PC-3 (cell line): ENCODE results near the gene VPS13C. TPM values are rescaled to one million over a fixed set of nuclear protein-coding genes. Genes with fewer than 3 reads are reported as not detected.

Source experiments
- ATAC-seq: fragments of 200-7000 bp; cut with Tn5 transposase; 2 replicates; pipeline ENCODE4 v1.9.1; 2020; ENCODE audit warnings: mild to moderate bottlenecking, moderate library complexity
- BruUV-seq: library from RNA; stranded (reverse); fragments of 400-500 nt; replicated peaks from 2 replicates; lab custom pipeline; 2021; lab: Mats Ljungman, UMichigan
- CTCF ChIA-PET: fragments of 300-600 bp; sonication (Branson Sonifier 250); formaldehyde crosslinking; loops from one replicate; lab custom pipeline; 2022; ENCODE audit warnings: antibody characterized with exemption; lab: Charles Lee
- POLR2A ChIA-PET: fragments of 300-600 bp; sonication (Branson Sonifier 250); formaldehyde crosslinking; loops from one replicate; lab custom pipeline; 2022; ENCODE audit warnings: antibody characterized with exemption; ENCODE audit not compliant: unreplicated experiment; lab: Charles Lee
- DNase-seq: peaks from one replicate; pipeline ENCODE4 v3.0.0-alpha.2; 2015
- H2AFZ ChIP-seq: fragments of 300-600 bp; sonication (generic); 2 replicates; pipeline ENCODE4 v1.6.0; 2016; ENCODE audit warnings: antibody characterized with exemption, low read length
- H3F3A ChIP-seq: fragments of 300-600 bp; sonication (generic); one replicate; pipeline ENCODE4 v1.6.0; 2017; ENCODE audit warnings: antibody characterized with exemption, low read length, control low read depth, mild to moderate bottlenecking; ENCODE audit not compliant: unreplicated experiment
- H3K27ac ChIP-seq: fragments of 300-600 bp; sonication (generic); 2 replicates; pipeline ENCODE4 v1.5.1; 2016; ENCODE audit warnings: mild to moderate bottlenecking, low read length
- H3K27me3 ChIP-seq: fragments of 300-600 bp; sonication (generic); 2 replicates; pipeline ENCODE4 v1.6.1; 2016; ENCODE audit warnings: low read length, mixed read lengths
- H3K36me3 ChIP-seq: fragments of 300-600 bp; sonication (generic); 2 replicates; pipeline ENCODE4 v1.6.1; 2016; ENCODE audit warnings: low read depth, mixed run types, low read length, mixed read lengths
- H3K4me1 ChIP-seq: fragments of 300-600 bp; sonication (generic); 2 replicates; pipeline ENCODE4 v1.5.1; 2016; ENCODE audit warnings: low read length; ENCODE audit not compliant: insufficient read depth
- H3K4me2 ChIP-seq: fragments of 300-600 bp; sonication (generic); 2 replicates; pipeline ENCODE4 v1.6.0; 2016; ENCODE audit warnings: low read length
- H3K4me3 ChIP-seq: fragments of 300-600 bp; sonication (generic); 2 replicates; pipeline ENCODE4 v1.5.1; 2016; ENCODE audit warnings: mild to moderate bottlenecking, low read length, mixed read lengths
- H3K79me2 ChIP-seq: fragments of 300-600 bp; sonication (generic); 2 replicates; pipeline ENCODE4 v1.6.1; 2017; ENCODE audit warnings: low read length, mixed read lengths
- H3K9ac ChIP-seq: fragments of 300-600 bp; sonication (generic); 2 replicates; pipeline ENCODE4 v1.6.0; 2016; ENCODE audit warnings: mild to moderate bottlenecking, low read length
- H3K9me2 ChIP-seq: fragments of 300-600 bp; sonication (generic); replicated peaks from 2 replicates; pipeline ENCODE4 v1.6.1; 2016; ENCODE audit warnings: mixed run types, low read length, mixed read lengths
- H3K9me3 ChIP-seq: fragments of 300-600 bp; sonication (generic); 2 replicates; pipeline ENCODE4 v1.6.1; 2016; ENCODE audit warnings: low read length, mixed read lengths
- H4K20me1 ChIP-seq: fragments of 300-600 bp; sonication (generic); 2 replicates; pipeline ENCODE4 v1.6.1; 2016; ENCODE audit warnings: low read length, mixed read lengths
- CTCF ChIP-seq: fragments of 300-600 bp; sonication (generic); conservative IDR thresholded peaks from 2 replicates; pipeline ENCODE4 v1.5.1; 2017; ENCODE audit warnings: antibody characterized with exemption, low read depth, mild to moderate bottlenecking, low read length
- EZH2 ChIP-seq: fragments of 300-600 bp; sonication (generic); IDR thresholded peaks from one replicate; pipeline ENCODE4 v1.6.1; 2017; ENCODE audit warnings: antibody characterized with exemption, mild to moderate bottlenecking, low read length; ENCODE audit not compliant: unreplicated experiment
- EZH2phosphoT487 ChIP-seq: fragments of 300-600 bp; sonication (generic); IDR thresholded peaks from 2 replicates; pipeline ENCODE4 v1.6.1; 2018; ENCODE audit warnings: mild to moderate bottlenecking, antibody characterized with exemption, low read length, borderline replicate concordance
- intact Hi-C: fragments of 100-400 bp; cut with micrococcal nuclease; formaldehyde crosslinking; loops from 2 replicates; pipeline ENCODE4 v1.9.0; 2023
- total RNA-seq: library from RNA; depleted of rRNA; stranded (reverse); fragments of >200 nt; gene quantifications from 2 replicates; pipeline ENCODE4 v1.2.3, GENCODE V29; 2014

The VPS13C gene
- total RNA-seq, 1 experiment from 2014 or later: 11.4 TPM

GRCh38 chr15:61835029-61835428, 225.2 kb downstream of the VPS13C start:
- ChIA-PET POLR2A (no interaction called here), CTCF (interaction anchor here (1.6 kb wide), 1 partner anchor 668 kb away, joined by 23 read pairs; no protein-coding TSS in a partner anchor)
- TF ChIP-seq CTCF (no peak), EZH2phosphoT487 (no peak), EZH2 (no peak)
- Histone ChIP-seq H3K9me3 (no peaks in the 10 kb centered on the region), H3K9ac (no peak overlapping the region), H2AFZ (no peak overlapping the region), H3K79me2 (no peaks in the 10 kb centered on the region), H4K20me1 (no peaks in the 10 kb centered on the region), H3K36me3 (no peaks in the 10 kb centered on the region), H3K9me2 (no peaks in the 10 kb centered on the region), H3K4me1 (no peaks in the 10 kb centered on the region), H3K4me2 (no peak overlapping the region), H3K4me3 (no peak overlapping the region), H3K27ac (no peak overlapping the region), H3K27me3 (no peaks in the 10 kb centered on the region), H3F3A (no peaks in the 10 kb centered on the region)
- intact Hi-C loops: loop anchor here (2.0 to 10.0 kb wide), 2 partner anchors 210 to 1248 kb away; no protein-coding TSS in a partner anchor
- DNase-seq: no peak
- no TSS peak for BruUV-seq
- ATAC-seq: no peak

GRCh38 chr15:61834076-61834697, 226.1 kb downstream of the VPS13C start:
- intact Hi-C loops: loop anchor here (1.0 to 10.0 kb wide), 3 partner anchors 209 to 1247 kb away; no protein-coding TSS in a partner anchor
- H3K9ac ChIP-seq: no peak overlapping the region
- ChIA-PET POLR2A (no interaction called here), CTCF (interaction anchor here (0.5 to 1.6 kb wide), 13 partner anchors 165 to 1550 kb away, joined by 3 to 23 read pairs (median 4); no protein-coding TSS in a partner anchor)
- no peak overlapping the region for H3K27ac ChIP-seq
- H3K9me3 ChIP-seq: no peaks in the 10 kb centered on the region
- no peaks in the 10 kb centered on the region for H3K9me2 ChIP-seq
- peak; percentile 88 for TF ChIP-seq CTCF
- no peak for TF ChIP-seq EZH2phosphoT487
- no peak for TF ChIP-seq EZH2
- BruUV-seq: no TSS peak
- no peaks in the 10 kb centered on the region for H4K20me1 ChIP-seq
- H3K36me3 ChIP-seq: no peaks in the 10 kb centered on the region
- H3K79me2 ChIP-seq: no peaks in the 10 kb centered on the region
- no peaks in the 10 kb centered on the region for H3K4me1 ChIP-seq
- H3K27me3 ChIP-seq: no peaks in the 10 kb centered on the region
- peak overlapping the region; percentile 56; the same call in 1 of the 2 replicates for H2AFZ ChIP-seq
- H3F3A ChIP-seq: no peaks in the 10 kb centered on the region
- ATAC-seq: peak; percentile 79
- no peak overlapping the region for H3K4me3 ChIP-seq
- peak; percentile 83 for DNase-seq
- no peak overlapping the region for H3K4me2 ChIP-seq

- Histone ChIP-seq H3K79me2 (no peaks in the 10 kb centered on the region), H3K9ac (no peak overlapping the region), H3K27me3 (no peaks in the 10 kb centered on the region), H3K9me3 (no peaks in the 10 kb centered on the region), H2AFZ (no peak overlapping the region), H3K36me3 (no peaks in the 10 kb centered on the region), H3K27ac (no peak overlapping the region), H3K4me1 (no peaks in the 10 kb centered on the region), H4K20me1 (no peaks in the 10 kb centered on the region), H3F3A (no peaks in the 10 kb centered on the region), H3K9me2 (no peaks in the 10 kb centered on the region), H3K4me3 (no peak overlapping the region), H3K4me2 (no peak overlapping the region)
- ChIA-PET CTCF (no interaction called here), POLR2A (no interaction called here)
- intact Hi-C loops: loop anchor here (10.0 kb wide), 1 partner anchor 207 kb away; no protein-coding TSS in a partner anchor
- TF ChIP-seq EZH2: no peak
- TF ChIP-seq EZH2phosphoT487: no peak
- no peak for TF ChIP-seq CTCF
- BruUV-seq: no TSS peak
- DNase-seq: no peak
- no peak for ATAC-seq
Measured at GRCh38 chr15:61832223-61832622, 228.0 kb downstream of the VPS13C start.
